Astrocyte (in vitro differentiated cells and primary cell): ENCODE data around the gene DCAF4. TPM values are rescaled to one million over a fixed set of nuclear protein-coding genes. Genes with fewer than 3 reads are reported as not detected.

ENCODE experiments used
- DNase-seq: peaks from one replicate; pipeline ENCODE4 v3.0.0-alpha.2; 2010; ENCODE audit warnings: low read depth
- FAIRE-seq: peaks from 2 replicates; lab custom pipeline; 2011; peaks lifted over from hg19 to GRCh38; lab: Jason Lieb, UNC
- H2AFZ ChIP-seq: 2 replicates; pipeline ENCODE4 v1.6.0; 2012; ENCODE audit warnings: low read depth, low read length, inconsistent platforms
- H3K27ac ChIP-seq: 2 replicates; pipeline ENCODE4 v1.5.1; 2011; ENCODE audit warnings: low read depth, low read length, inconsistent platforms
- H3K27me3 ChIP-seq: 2 replicates; pipeline ENCODE4 v1.6.0; 2011; ENCODE audit warnings: low read length, inconsistent platforms; ENCODE audit not compliant: insufficient read depth
- H3K36me3 ChIP-seq: 2 replicates; pipeline ENCODE4 v1.5.1; 2011; ENCODE audit warnings: low read length, inconsistent platforms; ENCODE audit not compliant: insufficient read depth
- H3K4me1 ChIP-seq: 2 replicates; pipeline ENCODE4 v1.5.1; 2011; ENCODE audit warnings: low read length, inconsistent platforms; ENCODE audit not compliant: insufficient read depth
- H3K4me2 ChIP-seq: 2 replicates; pipeline ENCODE4 v1.6.0; 2012; ENCODE audit warnings: low read length, inconsistent platforms
- H3K4me3 ChIP-seq: 2 replicates; pipeline ENCODE4 v1.5.1; 2011; ENCODE audit warnings: low read depth, mild to moderate bottlenecking, low read length, inconsistent platforms; ENCODE audit not compliant: insufficient read depth
- H3K79me2 ChIP-seq: 2 replicates; pipeline ENCODE4 v1.6.0; 2012; ENCODE audit warnings: mild to moderate bottlenecking, low read length, inconsistent platforms; ENCODE audit not compliant: insufficient read depth
- H3K9ac ChIP-seq: 2 replicates; pipeline ENCODE4 v1.6.0; 2012; ENCODE audit warnings: mild to moderate bottlenecking, low read length, inconsistent platforms
- H3K9me3 ChIP-seq: 2 replicates; pipeline ENCODE4 v1.5.1; 2012; ENCODE audit warnings: low read depth, mild to moderate bottlenecking, low read length, inconsistent platforms; ENCODE audit not compliant: insufficient read depth
- H4K20me1 ChIP-seq: 2 replicates; pipeline ENCODE4 v1.6.0; 2012; ENCODE audit warnings: low read length, inconsistent platforms; ENCODE audit not compliant: insufficient read depth
- H3K27ac Mint-ChIP-seq: one replicate; pipeline ENCODE4 v1.8.0; 2021; ENCODE audit warnings: mild to moderate bottlenecking, mixed read lengths; ENCODE audit not compliant: unreplicated experiment
- H3K27me3 Mint-ChIP-seq: one replicate; pipeline ENCODE4 v1.8.0; 2021; ENCODE audit warnings: low read depth, mixed read lengths; ENCODE audit not compliant: unreplicated experiment
- H3K36me3 Mint-ChIP-seq: one replicate; pipeline ENCODE4 v1.8.0; 2021; ENCODE audit warnings: low read depth, mixed read lengths; ENCODE audit not compliant: unreplicated experiment
- H3K4me1 Mint-ChIP-seq: one replicate; pipeline ENCODE4 v1.8.0; 2021; ENCODE audit warnings: low read depth, mixed read lengths; ENCODE audit not compliant: unreplicated experiment
- H3K4me3 Mint-ChIP-seq: one replicate; pipeline ENCODE4 v1.8.0; 2021; ENCODE audit warnings: mild to moderate bottlenecking, moderate library complexity, mixed read lengths; ENCODE audit not compliant: unreplicated experiment
- H3K9me3 Mint-ChIP-seq: one replicate; pipeline ENCODE4 v1.8.0; 2021; ENCODE audit warnings: mild to moderate bottlenecking, mixed read lengths; ENCODE audit not compliant: unreplicated experiment
- EZH2 ChIP-seq: IDR thresholded peaks from 2 replicates; pipeline ENCODE4 v1.6.1; 2012; ENCODE audit warnings: mild to moderate bottlenecking, low read length, inconsistent platforms; ENCODE audit not compliant: insufficient read depth
- total RNA-seq: library from RNA; stranded (reverse); gene quantifications from 2 replicates; pipeline ENCODE4 v1.2.1, GENCODE V29; 2021
- TF ChIP-seq, protein P1 (sequence below): IDR thresholded peaks from 2 replicates; pipeline ENCODE4 v1.5.1; 2011; ENCODE audit warnings: low read depth, mild to moderate bottlenecking, inconsistent platforms, low read length, moderate library complexity; ENCODE audit not compliant: insufficient read depth

Gene DCAF4
- total RNA-seq, 1 donor from 2014 or later, result 33.5 TPM

- no peaks in the 10 kb centered on the region for H3K9me3 ChIP-seq
- Mint-ChIP-seq H3K4me3 (no peak overlapping the region), H3K9me3 (peaks cover 3% of the 10 kb centered on the region), H3K36me3 (peaks cover 23% of the 10 kb centered on the region), H3K27ac (no peak overlapping the region), H3K4me1 (peaks cover under 1% of the 10 kb centered on the region), H3K27me3 (no peaks in the 10 kb centered on the region)
- no peak overlapping the region for H2AFZ ChIP-seq
- no peak overlapping the region for H3K4me3 ChIP-seq
- H3K4me1 ChIP-seq, result no peaks in the 10 kb centered on the region
- FAIRE-seq, result no peak
- no peak overlapping the region for H3K4me2 ChIP-seq
- no peak for DNase-seq
- H3K27ac ChIP-seq, result no peak overlapping the region
- peaks cover 19% of the 10 kb centered on the region for H3K36me3 ChIP-seq
- H3K9ac ChIP-seq, result no peak overlapping the region
- TF ChIP-seq EZH2, result no peak
- TF ChIP-seq, protein P1, sequence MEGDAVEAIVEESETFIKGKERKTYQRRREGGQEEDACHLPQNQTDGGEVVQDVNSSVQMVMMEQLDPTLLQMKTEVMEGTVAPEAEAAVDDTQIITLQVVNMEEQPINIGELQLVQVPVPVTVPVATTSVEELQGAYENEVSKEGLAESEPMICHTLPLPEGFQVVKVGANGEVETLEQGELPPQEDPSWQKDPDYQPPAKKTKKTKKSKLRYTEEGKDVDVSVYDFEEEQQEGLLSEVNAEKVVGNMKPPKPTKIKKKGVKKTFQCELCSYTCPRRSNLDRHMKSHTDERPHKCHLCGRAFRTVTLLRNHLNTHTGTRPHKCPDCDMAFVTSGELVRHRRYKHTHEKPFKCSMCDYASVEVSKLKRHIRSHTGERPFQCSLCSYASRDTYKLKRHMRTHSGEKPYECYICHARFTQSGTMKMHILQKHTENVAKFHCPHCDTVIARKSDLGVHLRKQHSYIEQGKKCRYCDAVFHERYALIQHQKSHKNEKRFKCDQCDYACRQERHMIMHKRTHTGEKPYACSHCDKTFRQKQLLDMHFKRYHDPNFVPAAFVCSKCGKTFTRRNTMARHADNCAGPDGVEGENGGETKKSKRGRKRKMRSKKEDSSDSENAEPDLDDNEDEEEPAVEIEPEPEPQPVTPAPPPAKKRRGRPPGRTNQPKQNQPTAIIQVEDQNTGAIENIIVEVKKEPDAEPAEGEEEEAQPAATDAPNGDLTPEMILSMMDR, result no peak
- H4K20me1 ChIP-seq, result no peaks in the 10 kb centered on the region
- H3K27me3 ChIP-seq, result no peaks in the 10 kb centered on the region
- H3K79me2 ChIP-seq, result no peaks in the 10 kb centered on the region
Observed at GRCh38 chr14:72970058-72970630, 43.9 kb downstream of the DCAF4 start.

GRCh38 chr14:72970824-72971434 is 44.7 kb downstream of the DCAF4 start:
- FAIRE-seq, result no peak
- Histone ChIP-seq H3K4me2 (no peak overlapping the region), H3K27ac (no peak overlapping the region), H3K4me3 (no peak overlapping the region), H3K79me2 (no peaks in the 10 kb centered on the region), H3K9ac (no peak overlapping the region), H3K4me1 (no peaks in the 10 kb centered on the region), H2AFZ (no peak overlapping the region), H4K20me1 (peaks cover 5% of the 10 kb centered on the region), H3K36me3 (peaks cover 22% of the 10 kb centered on the region), H3K27me3 (no peaks in the 10 kb centered on the region), H3K9me3 (no peaks in the 10 kb centered on the region)
- no peak for DNase-seq
- no peaks in the 10 kb centered on the region for H3K27me3 Mint-ChIP-seq
- H3K4me3 Mint-ChIP-seq, result no peak overlapping the region
- no peaks in the 10 kb centered on the region for H3K4me1 Mint-ChIP-seq
- peaks cover 30% of the 10 kb centered on the region for H3K36me3 Mint-ChIP-seq
- TF ChIP-seq, protein P1, result no peak
- no peak for TF ChIP-seq EZH2
- H3K27ac Mint-ChIP-seq, result no peak overlapping the region
- peaks cover 3% of the 10 kb centered on the region for H3K9me3 Mint-ChIP-seq

GRCh38 chr14:72974661-72975060 is 48.4 kb downstream of the DCAF4 start:
- Mint-ChIP-seq H3K27me3 (no peaks in the 10 kb centered on the region), H3K9me3 (peaks cover 3% of the 10 kb centered on the region), H3K36me3 (peaks cover 17% of the 10 kb centered on the region), H3K4me1 (no peaks in the 10 kb centered on the region), H3K4me3 (no peak overlapping the region), H3K27ac (no peak overlapping the region)
- H3K79me2 ChIP-seq, result no peaks in the 10 kb centered on the region
- H3K4me3 ChIP-seq, result no peak overlapping the region
- no peaks in the 10 kb centered on the region for H3K9me3 ChIP-seq
- no peaks in the 10 kb centered on the region for H3K27me3 ChIP-seq
- TF ChIP-seq EZH2, result no peak
- TF ChIP-seq, protein P1, result no peak
- DNase-seq (no peak), FAIRE-seq (no peak)
- H2AFZ ChIP-seq, result no peak overlapping the region
- H3K27ac ChIP-seq, result no peak overlapping the region
- H3K4me1 ChIP-seq, result no peaks in the 10 kb centered on the region
- peaks cover 32% of the 10 kb centered on the region for H3K36me3 ChIP-seq
- no peak overlapping the region for H3K4me2 ChIP-seq
- H4K20me1 ChIP-seq, result peaks cover 9% of the 10 kb centered on the region
- H3K9ac ChIP-seq, result no peak overlapping the region
